Caco-2 (cell line): ENCODE results near the gene RAPGEF2. TPM values are rescaled to one million over a fixed set of nuclear protein-coding genes. Genes with fewer than 3 reads are reported as not detected.

ENCODE experiments used
- BruUV-seq: library from RNA; stranded (reverse); fragments of 400-500 nt; replicated peaks from 2 replicates; lab custom pipeline; 2021; lab: Mats Ljungman, UMichigan
- CTCF ChIA-PET: fragments of 300-600 bp; sonication (Branson Sonifier 250); formaldehyde crosslinking; loops from one replicate; lab custom pipeline; 2022; ENCODE audit warnings: antibody characterized with exemption; lab: Charles Lee
- POLR2A ChIA-PET: fragments of 300-600 bp; sonication (Branson Sonifier 250); formaldehyde crosslinking; loops from one replicate; lab custom pipeline; 2022; ENCODE audit warnings: antibody characterized with exemption; lab: Charles Lee
- DNase-seq, 2 experiments: peaks; one replicate each; pipeline versions ENCODE4 v3.0.0 to v3.0.0-alpha.2; 2020 to 2022
- H3K27me3 ChIP-seq: replicated peaks from 2 replicates; pipeline ENCODE4 v1.6.0; 2011; ENCODE audit warnings: low read length; ENCODE audit not compliant: control insufficient read depth, insufficient read depth
- H3K36me3 ChIP-seq: 2 replicates; pipeline ENCODE4 v1.5.1; 2011; ENCODE audit warnings: low read length; ENCODE audit not compliant: control insufficient read depth, insufficient read depth
- H3K4me1 ChIP-seq: fragments of 250-450 bp; sonication (Bioruptor Pico); 2 replicates; pipeline ENCODE4 v1.5.1; 2020; ENCODE audit warnings: mild to moderate bottlenecking
- H3K4me3 ChIP-seq: 2 replicates; pipeline ENCODE4 v1.5.1; 2011; ENCODE audit warnings: low read depth, mild to moderate bottlenecking, control low read depth, low read length
- H3K9me3 ChIP-seq: fragments of 250-450 bp; sonication (Bioruptor Pico); 2 replicates; pipeline ENCODE4 v1.5.1; 2020; ENCODE audit warnings: mild to moderate bottlenecking, moderate library complexity
- H3K27ac Mint-ChIP-seq: one replicate; pipeline ENCODE4 v1.8.0; 2022; ENCODE audit warnings: mixed read lengths; ENCODE audit not compliant: unreplicated experiment
- H3K27me3 Mint-ChIP-seq: one replicate; pipeline ENCODE4 v1.8.0; 2022; ENCODE audit warnings: mixed read lengths; ENCODE audit not compliant: insufficient read depth, unreplicated experiment
- H3K36me3 Mint-ChIP-seq: one replicate; pipeline ENCODE4 v1.8.0; 2022; ENCODE audit warnings: mild to moderate bottlenecking, mixed read lengths; ENCODE audit not compliant: insufficient read depth, unreplicated experiment
- H3K4me1 Mint-ChIP-seq: one replicate; pipeline ENCODE4 v1.8.0; 2022; ENCODE audit warnings: low read depth, mixed read lengths; ENCODE audit not compliant: unreplicated experiment
- H3K4me3 Mint-ChIP-seq: one replicate; pipeline ENCODE4 v1.8.0; 2022; ENCODE audit warnings: mild to moderate bottlenecking, moderate library complexity, mixed read lengths; ENCODE audit not compliant: unreplicated experiment
- H3K9me3 Mint-ChIP-seq: one replicate; pipeline ENCODE4 v1.8.0; 2022; ENCODE audit warnings: mixed read lengths; ENCODE audit not compliant: unreplicated experiment
- intact Hi-C: fragments of 100-400 bp; cut with micrococcal nuclease; formaldehyde crosslinking; loops from one replicate; pipeline ENCODE4 v1.10.0; 2022; ENCODE audit not compliant: unreplicated experiment
- total RNA-seq: library from RNA; stranded (reverse); gene quantifications from 2 replicates; pipeline ENCODE4 v1.2.3, GENCODE V29; 2022
- TF ChIP-seq, protein P1 (sequence below), 2 experiments: fragments of 200-600 bp in 1 of 2; IDR thresholded peaks; 1 replicate in 1 of 2; 2 replicates in 1 of 2; pipeline versions ENCODE4 v1.5.1 to v1.8.0; 2011 to 2022; ENCODE audit warnings: antibody characterized with exemption in 1 of 2, control low read depth in 1 of 2, inconsistent platforms in 1 of 2, low read depth in 1 of 2, low read length in 1 of 2, mild to moderate bottlenecking in 1 of 2, moderate library complexity in 1 of 2; ENCODE audit not compliant: insufficient read depth in 1 of 2, severe bottlenecking in 1 of 2, unreplicated experiment in 1 of 2

Gene RAPGEF2
- total RNA-seq, 1 experiment from 2014 or later = 67.6 TPM

DNA sequence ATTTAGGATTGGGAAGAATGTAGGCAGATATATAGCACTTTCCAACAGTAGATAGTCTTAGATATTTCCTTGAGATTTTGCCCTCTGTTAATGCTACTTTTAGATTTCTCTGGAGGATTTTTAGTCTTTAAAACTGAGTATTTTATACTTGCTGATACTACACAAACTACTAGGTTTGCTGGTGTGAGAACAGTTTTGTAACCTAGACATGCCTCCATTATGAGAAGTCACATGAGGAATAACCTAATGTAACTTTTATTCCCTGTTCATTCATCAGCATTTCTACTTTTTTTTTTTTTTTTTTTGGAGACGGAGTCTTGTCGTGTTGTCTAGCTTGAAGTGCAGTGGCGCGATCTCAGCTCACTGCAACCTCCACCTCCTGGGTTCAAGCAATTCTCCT, 137.2 kb downstream of the RAPGEF2 start:
- Histone ChIP-seq H3K4me3 (no peak overlapping the region), H3K36me3 (no peaks in the 10 kb centered on the region), H3K9me3 (no peaks in the 10 kb centered on the region), H3K27me3 (no peaks in the 10 kb centered on the region), H3K4me1 (no peaks in the 10 kb centered on the region)
- no peak overlapping the region for H3K27ac Mint-ChIP-seq
- H3K4me1 Mint-ChIP-seq = peaks cover 10% of the 10 kb centered on the region
- H3K9me3 Mint-ChIP-seq = no peaks in the 10 kb centered on the region
- no peak for DNase-seq
- H3K27me3 Mint-ChIP-seq = no peaks in the 10 kb centered on the region
- intact Hi-C loops = no loop called here
- H3K4me3 Mint-ChIP-seq = no peak overlapping the region
- TF ChIP-seq, protein P1, sequence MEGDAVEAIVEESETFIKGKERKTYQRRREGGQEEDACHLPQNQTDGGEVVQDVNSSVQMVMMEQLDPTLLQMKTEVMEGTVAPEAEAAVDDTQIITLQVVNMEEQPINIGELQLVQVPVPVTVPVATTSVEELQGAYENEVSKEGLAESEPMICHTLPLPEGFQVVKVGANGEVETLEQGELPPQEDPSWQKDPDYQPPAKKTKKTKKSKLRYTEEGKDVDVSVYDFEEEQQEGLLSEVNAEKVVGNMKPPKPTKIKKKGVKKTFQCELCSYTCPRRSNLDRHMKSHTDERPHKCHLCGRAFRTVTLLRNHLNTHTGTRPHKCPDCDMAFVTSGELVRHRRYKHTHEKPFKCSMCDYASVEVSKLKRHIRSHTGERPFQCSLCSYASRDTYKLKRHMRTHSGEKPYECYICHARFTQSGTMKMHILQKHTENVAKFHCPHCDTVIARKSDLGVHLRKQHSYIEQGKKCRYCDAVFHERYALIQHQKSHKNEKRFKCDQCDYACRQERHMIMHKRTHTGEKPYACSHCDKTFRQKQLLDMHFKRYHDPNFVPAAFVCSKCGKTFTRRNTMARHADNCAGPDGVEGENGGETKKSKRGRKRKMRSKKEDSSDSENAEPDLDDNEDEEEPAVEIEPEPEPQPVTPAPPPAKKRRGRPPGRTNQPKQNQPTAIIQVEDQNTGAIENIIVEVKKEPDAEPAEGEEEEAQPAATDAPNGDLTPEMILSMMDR (IDR thresholded peaks at IDR 0.05; ENCODE audit: insufficient read depth in 1 of 2, low read depth in 1 of 2, low read length in 1 of 2, severe bottlenecking in 1 of 2, unreplicated experiment in 1 of 2) = no peak
- BruUV-seq = no TSS peak
- CTCF ChIA-PET = no interaction called here
- peaks cover 34% of the 10 kb centered on the region for H3K36me3 Mint-ChIP-seq
- POLR2A ChIA-PET = no interaction called here

- Mint-ChIP-seq H3K9me3 (no peaks in the 10 kb centered on the region), H3K36me3 (peaks cover 41% of the 10 kb centered on the region), H3K4me3 (no peak overlapping the region), H3K4me1 (peaks cover 5% of the 10 kb centered on the region), H3K27me3 (no peaks in the 10 kb centered on the region), H3K27ac (no peak overlapping the region)
- no peak for DNase-seq
- Histone ChIP-seq H3K4me3 (no peak overlapping the region), H3K36me3 (no peaks in the 10 kb centered on the region), H3K27me3 (no peaks in the 10 kb centered on the region), H3K9me3 (no peaks in the 10 kb centered on the region), H3K4me1 (no peaks in the 10 kb centered on the region)
- intact Hi-C loops = no loop called here
- ChIA-PET CTCF (no interaction called here), POLR2A (no interaction called here)
- TF ChIP-seq, protein P1 (IDR thresholded peaks at IDR 0.05; ENCODE audit: insufficient read depth in 1 of 2, low read depth in 1 of 2, low read length in 1 of 2, severe bottlenecking in 1 of 2, unreplicated experiment in 1 of 2) = no peak
- no TSS peak for BruUV-seq
These were observed 137.8 kb downstream of the RAPGEF2 start for GRCh38 chr4:159240687-159241086.

- no peak overlapping the region for H3K27ac Mint-ChIP-seq
- Histone ChIP-seq H3K9me3 (no peaks in the 10 kb centered on the region), H3K27me3 (no peaks in the 10 kb centered on the region), H3K36me3 (no peaks in the 10 kb centered on the region), H3K4me3 (no peak overlapping the region), H3K4me1 (no peaks in the 10 kb centered on the region)
- CTCF ChIA-PET = no interaction called here
- POLR2A ChIA-PET = interaction anchor here (0.5 to 0.7 kb wide), 2 partner anchors 41 to 52 kb away, joined by 3 read pairs; no protein-coding TSS in a partner anchor
- DNase-seq = no peak
- intact Hi-C loops = no loop called here
- no peaks in the 10 kb centered on the region for H3K27me3 Mint-ChIP-seq
- TF ChIP-seq, protein P1 (IDR thresholded peaks at IDR 0.05; ENCODE audit: insufficient read depth in 1 of 2, low read depth in 1 of 2, low read length in 1 of 2, severe bottlenecking in 1 of 2, unreplicated experiment in 1 of 2) = no peak
- no peaks in the 10 kb centered on the region for H3K9me3 Mint-ChIP-seq
- H3K4me1 Mint-ChIP-seq = no peaks in the 10 kb centered on the region
- H3K4me3 Mint-ChIP-seq = no peak overlapping the region
- peaks cover 47% of the 10 kb centered on the region for H3K36me3 Mint-ChIP-seq
- BruUV-seq = no TSS peak
These were observed 139.5 kb downstream of the RAPGEF2 start for GRCh38 chr4:159242427-159242826.
